Measurements from ENCODE around the gene SMURF2.

SMURF2 gene

DNA sequence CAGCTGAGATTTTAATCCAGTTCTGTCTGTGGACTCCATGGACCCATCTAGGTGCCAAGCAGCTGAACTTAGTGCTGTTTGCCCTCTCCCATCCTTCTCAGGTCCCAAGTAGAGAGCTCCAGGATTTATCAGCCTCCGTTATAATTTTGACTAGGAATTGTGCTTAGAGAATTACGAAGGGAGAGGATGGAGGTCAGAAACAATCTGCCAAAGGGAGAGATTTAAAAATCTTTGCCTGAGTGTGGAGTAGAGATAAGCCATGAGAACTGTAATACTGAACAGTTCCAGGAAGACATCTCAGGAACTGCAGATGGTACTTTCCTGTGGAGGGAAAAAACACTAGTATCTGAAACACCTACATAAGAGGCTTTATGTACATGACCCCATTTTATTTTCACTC is 128.3 kb downstream of the SMURF2 start:
- no peak for DNase-seq

DNA sequence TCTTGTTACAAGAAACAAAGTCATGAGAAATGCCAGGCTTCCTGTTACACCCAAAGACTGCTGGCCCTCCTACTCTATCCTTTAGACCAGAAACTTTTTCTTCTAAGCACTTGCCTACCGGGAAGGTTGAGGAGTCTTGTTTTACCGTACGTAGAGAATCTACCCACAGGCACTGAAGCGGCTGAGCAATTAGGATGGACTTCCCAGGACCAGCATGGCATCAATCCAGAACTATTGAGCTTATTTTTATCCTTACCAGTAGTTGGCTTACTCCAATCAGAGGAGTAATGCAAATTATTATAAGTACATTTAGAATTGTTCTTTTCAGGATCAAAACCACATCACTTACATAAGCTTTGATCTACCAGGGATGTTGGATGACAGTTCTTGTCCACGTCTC is 129.7 kb downstream of the SMURF2 start:
- no peak for DNase-seq

DNA sequence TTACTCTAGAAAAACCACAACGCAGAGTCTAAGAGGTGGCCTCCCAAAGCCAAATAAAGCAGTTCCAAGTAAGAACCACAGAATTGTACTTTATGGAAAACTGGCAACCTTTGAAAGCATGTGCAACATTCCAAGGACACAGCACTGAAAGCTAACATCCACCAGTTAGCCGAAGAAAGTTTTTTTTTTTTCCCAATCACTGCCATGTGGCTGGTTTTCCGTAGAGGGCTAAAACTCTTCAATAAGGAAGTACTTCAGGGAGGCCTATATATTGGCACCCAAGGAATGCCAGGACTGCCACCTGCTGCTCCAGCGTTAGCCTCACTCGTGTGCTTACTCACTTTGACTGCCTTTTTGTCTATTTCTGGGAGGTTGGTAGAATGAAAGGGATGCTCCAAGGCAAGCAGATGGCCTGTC is 130.1 kb downstream of the SMURF2 start:
- DNase-seq = no peak

DNA sequence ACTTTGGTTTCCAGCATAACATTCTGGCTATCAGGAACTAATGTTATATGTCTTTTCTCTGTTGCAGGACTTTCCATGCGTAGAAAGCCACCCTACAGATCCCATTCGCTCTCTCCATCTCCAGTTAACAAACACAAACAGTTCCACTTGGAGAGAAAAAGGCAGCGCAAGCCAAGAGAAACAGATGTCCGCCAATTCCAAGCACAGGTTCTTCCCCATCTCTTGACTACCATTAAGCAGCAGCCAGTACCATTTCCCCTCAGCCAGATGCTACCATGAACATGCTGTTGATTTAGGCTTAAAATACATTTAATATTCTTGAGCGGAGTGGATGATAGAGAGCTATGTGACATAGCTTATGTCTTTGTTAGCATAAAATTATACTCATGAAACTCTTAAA is 132.9 kb downstream of the SMURF2 start:
- DNase-seq = no peak

DNA sequence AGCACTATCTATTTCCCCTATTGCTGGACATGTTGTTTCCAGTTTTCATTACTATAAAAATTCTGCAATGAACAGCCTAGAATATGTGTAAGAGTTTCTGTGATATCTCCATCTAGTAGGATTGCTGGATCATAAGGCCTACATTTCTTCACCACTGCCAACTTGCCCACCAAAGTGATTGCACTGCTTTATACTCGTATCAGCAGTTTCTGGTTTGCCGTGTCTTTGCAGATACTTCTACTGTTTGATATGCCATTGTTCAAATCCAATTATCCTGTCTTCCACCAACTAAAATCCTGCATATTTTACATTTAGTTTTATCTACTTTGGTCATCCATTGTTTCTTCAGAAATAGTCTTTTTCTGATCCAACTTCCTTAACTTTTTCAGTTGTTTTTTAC is 134.2 kb downstream of the SMURF2 start:
- no peak for DNase-seq

DNA sequence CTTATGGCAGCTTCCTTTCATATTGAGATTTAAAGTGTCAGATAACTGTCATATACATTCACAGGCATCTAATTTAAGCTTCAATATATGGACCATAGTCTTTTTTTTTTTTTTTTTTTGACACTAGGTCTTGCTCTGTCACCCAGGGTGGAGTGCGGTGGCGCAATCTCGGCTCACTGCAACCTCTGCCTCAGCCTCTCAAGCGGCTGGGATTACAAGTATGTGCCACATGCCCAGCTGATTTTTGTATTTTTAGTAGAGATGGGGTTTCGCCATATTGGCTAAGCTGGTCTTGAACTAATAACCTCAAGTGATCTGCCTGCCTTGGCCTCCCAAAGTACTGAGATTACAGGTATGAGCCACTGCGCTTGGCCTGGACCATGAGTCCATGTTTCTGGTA is 141.7 kb downstream of the SMURF2 start:
- no peak for DNase-seq

DNA sequence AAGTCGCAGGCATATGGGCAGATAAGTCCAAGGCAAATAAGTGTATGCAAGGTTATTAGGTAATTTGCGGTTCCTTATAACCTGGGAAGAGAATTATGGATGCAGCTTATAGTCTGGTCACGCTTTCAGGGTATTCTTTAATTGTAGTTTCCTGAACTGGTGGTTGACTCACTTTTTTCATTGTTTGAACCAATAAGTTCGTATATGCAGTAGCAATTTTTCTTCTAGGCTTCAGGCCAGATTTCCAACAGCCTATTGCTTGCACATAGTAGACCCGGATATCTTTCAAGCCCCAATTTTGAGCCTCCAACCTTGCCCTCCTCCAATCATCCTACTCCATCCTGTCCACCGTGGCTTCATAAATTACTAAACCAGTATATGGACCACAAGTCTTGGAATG is 142.5 kb downstream of the SMURF2 start:
- DNase-seq = no peak

DNA sequence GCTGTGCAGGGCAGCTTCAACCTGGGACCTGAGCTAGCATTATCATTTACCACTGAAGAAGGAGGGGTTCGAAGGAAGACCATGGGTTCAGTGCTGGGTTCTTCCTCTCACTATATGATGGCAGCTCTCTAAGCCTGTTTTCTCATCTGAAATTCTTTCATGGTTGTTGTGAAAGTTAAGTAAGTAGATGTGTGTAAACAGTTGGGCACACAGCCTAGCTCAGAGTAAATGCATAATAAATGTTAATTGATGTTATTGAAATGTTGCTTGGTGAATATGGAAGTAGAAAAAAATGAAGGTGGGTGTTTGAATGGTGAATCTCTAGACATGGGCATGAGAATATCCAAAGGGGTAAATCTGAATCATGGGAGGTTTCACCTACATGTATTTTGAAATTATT is 146.3 kb downstream of the SMURF2 start:
- no peak for DNase-seq

DNA sequence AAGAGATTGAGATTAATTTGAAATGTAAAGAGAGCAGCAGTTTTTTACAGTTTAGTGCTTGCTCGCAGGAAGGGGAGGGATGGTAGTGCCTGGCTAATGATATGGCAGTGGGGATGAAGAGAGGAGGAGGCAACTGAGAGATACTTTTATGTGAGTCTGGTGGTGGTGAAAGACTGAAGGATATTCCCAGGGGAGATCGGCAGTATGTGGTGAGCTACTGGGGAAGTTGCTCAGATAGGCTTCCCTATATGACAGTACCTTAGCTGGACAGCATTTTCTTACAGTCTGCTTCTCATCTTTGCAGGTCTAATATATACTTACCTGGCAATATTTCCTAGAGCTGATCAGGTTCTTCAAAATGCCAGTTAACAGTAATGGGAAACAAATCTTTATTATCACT is 146.7 kb downstream of the SMURF2 start:
- no peak for DNase-seq

DNA sequence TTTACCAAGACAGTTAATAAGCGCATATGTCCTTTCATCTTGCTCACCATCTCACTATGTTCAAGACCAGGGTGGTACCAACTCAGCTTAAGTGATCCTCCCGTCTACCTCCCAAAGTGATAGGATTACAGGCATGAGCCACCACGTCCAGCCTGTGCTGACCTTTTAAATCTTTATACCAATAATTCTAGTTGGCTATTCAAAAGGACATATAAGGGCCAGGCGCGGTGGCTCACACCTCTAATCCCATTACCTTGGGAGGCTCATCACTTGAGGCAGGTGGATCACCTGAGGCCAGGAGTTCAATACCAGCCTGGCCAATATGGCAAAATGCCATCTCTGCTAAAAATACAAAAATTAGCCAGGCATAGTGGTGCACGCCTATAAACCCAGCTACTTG is 152.9 kb downstream of the SMURF2 start:
- no peak for DNase-seq

DNA sequence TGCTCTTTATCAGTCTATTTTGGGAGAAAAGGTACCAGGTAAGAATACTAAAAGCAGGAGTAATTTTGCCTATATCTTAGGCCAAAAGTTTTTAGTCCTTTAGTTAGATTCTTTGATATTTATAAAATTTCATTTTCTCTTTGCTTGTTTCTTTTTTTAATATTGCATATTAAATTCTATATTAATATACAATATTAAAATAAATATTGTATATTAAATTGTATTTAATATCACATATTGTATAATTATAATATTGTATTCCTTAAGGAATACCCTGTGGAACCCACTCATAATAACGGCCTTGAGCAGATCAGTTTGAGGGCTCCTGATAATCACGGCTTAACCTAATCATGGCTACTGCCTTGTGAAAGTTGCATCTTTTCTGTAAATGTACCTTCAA is 153.4 kb downstream of the SMURF2 start:
- no peak for DNase-seq

DNA sequence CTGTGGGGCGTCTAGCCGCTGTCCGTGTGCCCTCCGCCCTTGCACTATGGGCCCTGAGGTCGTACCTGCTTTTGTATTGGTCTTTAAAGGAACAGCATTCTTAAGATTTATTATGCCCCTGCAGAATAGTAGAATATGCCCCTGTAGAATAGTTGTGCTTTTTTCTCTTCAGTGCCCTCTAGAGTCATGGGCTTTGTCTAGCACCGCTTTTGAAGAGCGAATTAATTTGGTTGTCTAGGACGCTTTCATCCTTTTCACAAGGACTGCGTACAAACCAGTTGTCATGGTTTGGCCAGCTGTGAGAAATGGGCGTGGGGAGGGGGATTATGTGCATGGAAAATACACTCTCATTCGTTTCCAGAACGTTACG is 154.7 kb downstream of the SMURF2 start:
- DNase-seq = peak; percentile 71

DNA sequence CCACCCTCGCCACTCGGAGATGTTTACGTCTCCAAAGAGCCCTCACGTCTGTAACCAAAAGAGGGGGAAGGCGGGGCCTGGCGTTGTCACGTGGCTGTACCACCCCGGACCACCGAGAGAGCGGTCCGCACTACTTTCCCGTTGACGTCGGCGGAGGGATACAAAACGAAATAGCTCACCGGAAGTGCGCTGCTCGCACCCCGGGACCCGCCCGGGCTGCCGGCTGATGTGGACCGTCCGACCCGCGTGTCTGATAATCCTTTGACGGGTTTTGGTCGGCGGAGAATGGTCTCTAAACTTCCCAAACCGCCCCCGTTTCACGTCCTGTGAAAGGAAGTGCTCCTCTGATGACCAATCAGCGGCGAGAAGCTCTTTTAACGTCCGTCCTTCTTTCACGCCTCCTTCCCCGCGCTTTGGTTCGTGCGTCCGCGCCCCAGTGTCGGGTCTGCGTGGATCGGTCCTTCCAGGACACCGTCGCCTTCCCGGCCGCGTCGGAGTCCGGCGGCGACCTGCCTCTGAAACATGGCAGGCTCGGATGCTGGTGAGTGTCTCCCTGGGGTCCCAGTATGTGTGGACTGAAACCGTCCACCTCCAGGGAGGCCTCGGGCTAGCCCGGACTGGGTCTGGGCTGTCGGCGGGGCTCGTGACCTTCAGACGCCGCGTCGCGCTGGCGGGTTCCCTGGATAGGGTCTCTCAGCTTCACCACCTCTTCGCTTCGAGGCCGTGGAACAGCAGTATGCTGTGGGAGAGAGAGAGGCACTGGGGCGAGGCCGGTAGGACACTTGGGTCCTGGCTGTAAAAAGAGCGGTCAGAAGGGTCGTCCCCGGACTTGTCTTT is 155.3 kb downstream of the SMURF2 start, which contains the start of gene CEP95:
TSS of gene CEP95 (plus strand) at position 402 of the 837 bp plus-strand sequence. CDS start at position 523, 121 bp downstream.
- DNase-seq = peak; percentile 98

DNA sequence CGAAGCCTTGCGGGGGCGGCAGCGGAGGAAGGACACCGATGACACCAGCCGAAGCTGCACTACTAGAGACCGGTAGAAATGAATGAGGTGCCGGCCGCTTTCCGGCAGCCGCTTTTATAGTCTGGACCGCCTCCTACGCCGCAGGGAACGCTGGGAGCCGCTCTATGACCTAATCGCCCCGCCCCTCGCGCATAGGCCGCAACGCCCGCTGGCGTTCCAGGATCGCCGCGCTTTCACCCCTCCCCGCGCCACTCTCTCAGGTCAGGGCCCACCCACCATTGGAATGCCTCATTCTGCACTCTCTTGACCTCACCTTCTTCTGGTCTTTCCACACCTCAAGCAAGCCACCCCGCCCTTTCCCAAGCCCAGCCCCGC is 155.9 kb downstream of the SMURF2 start, which contains the start of gene DDX5:
TSS of gene DDX5 (minus strand) at position 89 of the 375 bp plus-strand sequence. CDS start 170 bp downstream, outside the sequence.
- DNase-seq = peak; percentile 99

DNA sequence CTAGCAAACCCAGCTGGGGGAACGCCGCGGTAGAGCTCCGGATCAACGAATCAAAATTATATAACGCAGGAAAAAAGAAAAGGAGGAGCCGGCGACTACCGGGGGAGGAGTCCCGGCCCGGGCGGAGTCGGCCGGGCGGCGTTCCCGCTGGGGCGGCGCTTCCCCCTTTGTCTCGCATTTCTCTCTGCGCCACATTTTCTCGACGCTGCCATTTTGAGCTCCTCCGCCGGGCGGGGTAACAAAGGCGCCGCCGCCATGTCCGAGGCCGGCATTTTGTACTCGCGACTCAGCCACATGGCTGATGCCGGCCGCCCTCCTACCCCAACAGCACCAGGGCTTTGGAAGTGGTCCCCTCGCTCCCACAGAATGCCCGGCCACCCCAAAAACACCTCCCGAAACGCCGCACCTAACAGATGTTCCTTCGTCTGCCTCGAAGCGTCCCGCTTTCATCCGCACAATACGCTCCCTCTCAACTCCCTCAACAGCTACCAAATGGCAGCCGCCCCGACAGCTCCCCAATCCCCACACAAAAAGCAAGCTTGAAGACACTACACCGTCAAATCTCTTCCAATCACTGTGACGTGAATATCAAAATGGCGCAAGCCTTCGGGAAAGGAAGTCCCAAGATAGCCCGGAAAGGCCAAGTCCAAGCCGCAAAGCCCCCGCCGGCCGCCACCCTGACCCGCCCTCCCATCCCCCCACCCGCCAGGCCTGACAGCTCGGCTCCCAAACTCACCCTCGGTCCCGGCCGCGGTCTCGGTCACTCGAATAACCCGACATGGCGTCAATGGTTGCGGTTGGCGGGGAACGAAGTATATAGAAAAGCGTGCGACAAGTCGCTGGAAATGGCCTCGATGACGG is 156.5 kb downstream of the SMURF2 start:
- peak; percentile 94 for DNase-seq

DNA sequence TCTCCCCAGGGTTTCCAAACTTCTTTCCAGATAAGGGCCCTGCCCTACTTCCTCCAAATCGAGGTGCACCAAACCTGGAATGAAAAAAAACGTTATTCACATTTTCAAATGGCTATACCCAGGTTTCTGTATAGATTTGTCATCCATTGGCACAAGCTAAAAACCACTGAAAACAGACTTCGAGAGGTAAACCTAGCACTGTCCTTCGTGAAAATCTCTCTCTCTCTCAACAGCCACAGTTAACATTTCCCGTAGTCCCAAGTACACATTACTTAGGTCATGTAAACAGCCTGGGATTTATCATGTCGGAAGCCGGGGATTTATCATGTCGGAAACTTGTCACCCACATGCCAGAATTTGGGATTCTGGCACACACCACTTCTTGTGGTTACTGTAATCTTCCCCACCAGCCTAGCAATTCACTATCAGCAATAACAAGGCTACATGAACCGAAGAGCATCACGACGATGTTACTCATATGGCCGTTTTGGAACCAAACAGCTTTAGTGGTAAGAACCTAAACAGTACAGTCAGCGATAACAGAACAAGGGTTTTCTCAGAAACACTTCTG is 157.3 kb downstream of the SMURF2 start:
- no peak for DNase-seq

DNA sequence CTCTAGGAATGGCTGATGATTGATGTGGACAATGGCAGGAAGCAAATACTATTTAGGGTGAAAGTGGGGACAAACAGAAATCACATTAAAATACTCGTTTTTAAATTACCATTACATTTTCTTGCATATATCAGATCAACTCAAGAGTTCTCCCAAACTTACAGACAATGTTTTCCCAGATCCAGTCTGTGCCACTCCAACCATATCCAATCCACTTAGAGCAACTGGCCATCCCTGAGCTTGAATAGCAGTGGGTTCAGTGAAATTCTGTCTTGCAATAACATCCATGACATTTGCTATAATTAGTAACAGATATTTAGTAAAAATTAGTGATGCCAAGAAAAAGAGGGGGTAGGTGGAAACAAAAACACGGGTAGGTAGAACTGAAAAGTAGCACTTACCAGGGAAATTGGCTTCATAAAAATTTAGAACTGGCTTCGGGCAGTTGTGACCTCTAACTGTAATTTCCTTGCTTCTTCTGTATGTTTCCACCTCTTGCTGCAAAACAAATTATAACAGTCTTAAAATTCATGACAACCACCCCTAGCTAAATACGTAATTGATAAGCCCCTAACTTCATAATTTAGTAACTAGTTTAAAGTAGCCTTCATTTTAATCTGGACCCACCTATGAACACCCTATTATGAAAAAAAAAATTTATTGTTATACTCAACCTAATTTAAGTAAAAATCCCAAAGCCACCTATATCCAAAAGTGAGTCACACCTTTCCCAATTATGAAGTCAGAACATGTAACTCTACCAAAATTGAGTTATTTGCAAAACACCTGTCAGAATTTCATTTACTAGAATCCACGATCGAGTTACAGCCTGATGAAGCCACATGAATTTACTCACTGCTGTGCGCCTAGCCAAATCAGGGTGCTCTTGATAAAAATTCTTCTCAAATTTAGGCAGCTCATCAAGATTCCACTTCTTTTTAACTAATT is 158.0 kb downstream of the SMURF2 start:
- DNase-seq = no peak

DNA sequence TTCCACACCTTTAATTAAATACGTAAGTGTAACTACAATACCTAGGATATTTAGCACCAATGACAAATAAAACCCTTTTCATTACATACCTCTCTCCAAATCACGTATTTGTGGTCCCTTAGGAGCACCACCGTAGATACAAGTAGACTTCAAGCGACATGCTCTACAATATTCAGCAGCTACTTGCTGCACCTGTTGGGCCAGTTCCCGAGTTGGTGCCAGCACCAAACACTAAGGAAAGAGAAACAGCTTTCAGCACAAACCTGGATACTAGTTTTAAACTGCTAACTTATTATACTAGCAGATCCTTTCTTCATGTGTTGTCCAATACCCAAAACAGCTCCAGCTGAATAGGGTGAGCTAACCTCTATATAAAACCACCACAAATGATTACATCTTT is 158.8 kb downstream of the SMURF2 start:
- no peak for DNase-seq

DNA sequence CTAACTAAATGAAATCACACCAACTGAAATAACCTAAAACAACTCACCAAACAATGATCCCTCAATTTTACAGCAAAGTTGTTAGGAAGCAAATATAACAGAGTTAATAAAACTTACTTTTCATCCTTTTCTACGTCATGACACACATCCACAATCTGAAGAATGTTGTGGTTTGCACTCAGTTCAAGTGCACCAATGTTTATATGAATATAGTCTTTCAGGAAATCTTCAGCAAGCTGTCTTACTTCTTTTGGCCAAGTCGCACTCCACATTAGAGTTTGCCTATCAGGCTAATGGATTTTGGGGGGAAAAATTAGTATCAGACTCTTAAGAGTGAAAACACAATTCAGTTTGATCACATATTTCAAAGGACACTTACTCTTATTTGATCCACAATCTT is 159.3 kb downstream of the SMURF2 start:
- DNase-seq = no peak

DNA sequence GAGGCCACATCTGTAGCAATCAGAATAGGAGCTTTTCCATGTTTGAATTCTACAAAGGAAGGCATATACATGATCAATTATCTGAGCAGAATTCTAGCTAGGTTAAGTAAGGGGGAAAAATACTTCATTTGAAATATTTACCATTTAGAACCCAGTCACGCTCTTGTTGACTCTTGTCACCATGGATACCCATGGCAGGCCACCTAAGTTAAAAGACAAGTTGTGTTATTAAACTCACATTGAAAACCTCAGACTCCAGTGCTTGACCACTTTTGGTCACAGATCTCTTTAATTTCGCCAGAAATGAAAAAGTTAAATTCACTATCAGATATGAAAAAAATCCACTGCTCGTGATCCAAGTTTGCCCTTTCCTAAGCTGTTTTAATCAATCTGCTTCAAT is 160.1 kb downstream of the SMURF2 start:
- no peak for DNase-seq

DNA sequence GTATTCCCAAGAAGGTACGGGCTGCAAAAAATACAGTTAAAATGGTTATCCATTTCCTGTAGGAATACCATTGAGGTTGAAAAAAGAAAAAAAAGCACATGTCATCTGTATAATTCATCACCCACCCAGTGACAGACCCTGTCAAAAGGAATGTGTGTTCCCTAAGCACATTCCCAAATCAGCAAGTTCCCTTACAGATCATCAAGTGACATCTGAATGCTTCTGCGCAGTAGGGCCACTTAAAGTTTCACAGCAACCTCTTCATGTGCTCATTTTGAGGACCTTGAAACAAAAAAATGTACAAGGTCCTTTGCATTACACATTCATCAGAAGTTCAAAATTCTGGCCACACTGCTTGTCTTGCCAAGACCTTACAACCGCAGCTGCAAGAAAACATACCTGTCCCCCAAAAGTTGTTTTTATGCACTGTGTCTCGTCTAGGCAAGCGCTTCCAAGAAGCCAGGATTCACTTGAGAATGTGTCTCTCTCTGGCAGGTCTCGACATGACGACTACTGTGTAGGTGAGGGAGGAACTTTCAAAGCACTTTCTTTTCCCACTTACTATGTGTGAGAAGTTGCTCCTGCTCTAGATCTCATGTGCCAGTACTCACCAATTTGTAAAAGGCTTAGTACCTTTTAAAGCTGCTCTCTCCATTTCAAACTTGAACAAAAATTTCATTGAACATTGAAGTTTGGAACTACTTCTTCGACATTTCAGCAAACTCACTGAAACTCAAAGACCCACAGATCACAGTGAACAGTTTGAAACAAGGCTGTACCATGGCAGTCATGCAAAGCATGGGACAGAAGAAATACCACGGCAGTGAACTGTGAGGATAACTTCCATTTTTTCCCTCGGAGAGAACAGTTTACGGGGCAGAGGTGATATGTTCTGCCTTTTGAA is 161.0 kb downstream of the SMURF2 start:
- DNase-seq = no peak
